Measurements from ENCODE around the gene TRPM1.

Gene TRPM1

GRCh38 chr15:31101262-31102038 is at the start of gene TRPM1:
Gene TRPM1, minus strand, starts transcription at chr15:31101725. Its CDS starts 20,370 bp downstream, at chr15:31081355.
- H3K4me3 ChIP-seq (ENCODE audit: low read depth, low read length), result no peak within 1 kb of the TSS
- no peak for TF ChIP-seq CTCF (IDR thresholded peaks at IDR 0.05; ENCODE audit: low read depth, low read length)

- no peak for TF ChIP-seq CTCF (IDR thresholded peaks at IDR 0.05; ENCODE audit: low read depth, low read length)
- no peak overlapping the region for H3K4me3 ChIP-seq (ENCODE audit: low read depth, low read length)
Measured at GRCh38 chr15:31150732-31151231, 49.3 kb upstream of the TRPM1 start.

- no peak for TF ChIP-seq CTCF (IDR thresholded peaks at IDR 0.05; ENCODE audit: low read depth, low read length)
- no peak overlapping the region for H3K4me3 ChIP-seq (ENCODE audit: low read depth, low read length)
Measured at GRCh38 chr15:31149987-31150386, 48.5 kb upstream of the TRPM1 start.

GRCh38 chr15:31149088-31149505 is 47.6 kb upstream of the TRPM1 start:
- H3K4me3 ChIP-seq (ENCODE audit: low read depth, low read length), result no peak overlapping the region
- no peak for TF ChIP-seq CTCF (IDR thresholded peaks at IDR 0.05; ENCODE audit: low read depth, low read length)

- H3K4me3 ChIP-seq (ENCODE audit: low read depth, low read length), result no peak overlapping the region
- TF ChIP-seq CTCF (IDR thresholded peaks at IDR 0.05; ENCODE audit: low read depth, low read length), result no peak
Measured at GRCh38 chr15:31148297-31149087, 47.0 kb upstream of the TRPM1 start.

GRCh38 chr15:31147944-31148296 is 46.4 kb upstream of the TRPM1 start:
- TF ChIP-seq CTCF (IDR thresholded peaks at IDR 0.05; ENCODE audit: low read depth, low read length), result no peak
- H3K4me3 ChIP-seq (ENCODE audit: low read depth, low read length), result no peak overlapping the region

- TF ChIP-seq CTCF (IDR thresholded peaks at IDR 0.05; ENCODE audit: low read depth, low read length), result no peak
- no peak overlapping the region for H3K4me3 ChIP-seq (ENCODE audit: low read depth, low read length)
Measured at GRCh38 chr15:31147456-31147855, 45.9 kb upstream of the TRPM1 start.

Measured in WI38 (cell line).